GM20431 (cell line): ENCODE measurements around the gene CDH26.
"Not testable (repeated sequence)": the region's sequence is repeated elsewhere in the genome, so short reads cannot be mapped to it uniquely, and the experiment has no call there.

Source experiments
- in situ Hi-C: fragments of 300-500 bp; cut with MseI, MboI; formaldehyde crosslinking; loops from one replicate; pipeline ENCODE4 v1.15.0; 2020; ENCODE audit warnings: low sequenced_read_pairs; ENCODE audit not compliant: unreplicated experiment

CDH26 gene

DNA sequence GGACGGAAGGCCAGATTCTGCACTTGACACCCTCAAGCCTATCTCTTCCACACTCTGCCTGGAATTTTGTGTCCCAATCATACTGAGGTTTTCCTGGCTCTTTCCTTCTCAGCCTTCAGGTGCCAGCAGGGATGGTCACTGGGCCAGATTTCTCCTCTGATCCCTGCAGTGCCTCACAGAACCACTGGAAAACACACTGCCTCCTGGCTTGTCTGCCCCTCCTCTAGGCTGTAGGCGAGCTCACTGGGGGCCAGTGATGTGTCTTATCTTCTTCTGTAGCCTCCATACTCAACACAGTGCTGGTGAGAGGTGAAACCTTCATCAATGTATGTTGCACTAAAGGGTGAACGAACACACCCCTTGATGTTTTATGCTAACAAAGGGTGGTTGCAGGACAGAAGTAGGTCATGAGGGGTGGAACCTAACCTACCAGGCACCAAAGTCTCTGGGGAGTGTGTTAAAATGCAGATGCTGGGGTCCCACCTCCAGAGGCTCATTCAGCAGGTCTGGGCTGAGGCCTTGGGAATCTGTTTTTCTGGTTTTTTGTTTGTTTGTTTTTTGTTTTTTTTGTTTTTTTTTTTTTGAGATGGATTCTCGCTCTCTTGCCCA lies 80.3 kb downstream of the CDH26 start:
- in situ Hi-C loops, result no loop called here

DNA sequence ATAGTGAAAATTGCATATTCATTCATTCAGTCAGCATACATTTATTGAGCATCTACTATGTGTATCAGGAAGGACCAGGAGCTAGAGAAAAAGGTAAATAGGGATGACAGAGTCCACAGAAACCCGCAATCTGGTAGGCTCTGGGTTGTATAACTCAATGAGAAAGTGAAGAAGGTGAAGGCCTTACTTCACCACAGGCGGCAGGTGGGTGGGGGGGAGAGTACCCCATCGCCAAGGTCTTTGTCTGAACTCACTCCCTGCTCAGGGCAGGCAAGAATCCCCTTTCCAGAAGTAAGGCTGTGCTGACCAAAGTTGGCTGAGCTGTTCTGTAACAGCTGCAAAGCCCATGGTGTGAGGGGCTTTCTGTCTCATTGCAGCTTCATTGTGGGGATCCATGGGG lies 81.3 kb downstream of the CDH26 start:
- in situ Hi-C loops, result no loop called here

DNA sequence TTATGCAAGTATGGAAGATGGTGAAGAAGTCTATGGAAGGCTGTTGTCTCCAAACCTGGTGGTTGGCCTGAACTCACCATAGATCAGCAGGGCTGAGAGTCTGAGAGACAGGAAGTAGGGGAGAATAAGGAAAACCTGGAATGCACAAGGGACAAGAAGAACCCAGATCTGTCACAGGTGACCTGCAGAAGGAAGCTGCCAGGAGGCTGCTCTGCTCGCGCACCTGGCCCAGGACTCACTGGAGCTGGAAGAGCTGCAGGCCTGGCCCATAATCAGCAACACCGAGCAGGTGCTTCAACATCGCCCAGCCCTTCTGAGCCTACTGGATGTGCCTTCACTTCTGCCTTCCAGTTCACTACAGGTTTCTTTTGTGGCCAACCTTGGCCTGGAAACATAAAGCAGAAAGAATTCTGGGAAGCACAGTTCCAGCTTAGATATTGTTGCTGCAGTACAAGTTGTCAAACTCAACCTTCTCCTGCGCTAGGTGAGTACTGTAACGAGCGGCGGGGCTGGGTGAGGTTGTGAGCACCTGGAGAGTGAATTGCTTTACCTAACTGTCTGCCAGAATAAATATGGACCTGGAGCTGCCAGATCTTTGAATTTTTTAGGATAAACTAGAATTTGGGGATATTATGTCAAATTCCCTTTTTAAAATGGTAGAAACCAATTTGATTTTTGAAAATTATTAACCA lies 82.4 kb downstream of the CDH26 start:
- in situ Hi-C loops, result no loop called here

DNA sequence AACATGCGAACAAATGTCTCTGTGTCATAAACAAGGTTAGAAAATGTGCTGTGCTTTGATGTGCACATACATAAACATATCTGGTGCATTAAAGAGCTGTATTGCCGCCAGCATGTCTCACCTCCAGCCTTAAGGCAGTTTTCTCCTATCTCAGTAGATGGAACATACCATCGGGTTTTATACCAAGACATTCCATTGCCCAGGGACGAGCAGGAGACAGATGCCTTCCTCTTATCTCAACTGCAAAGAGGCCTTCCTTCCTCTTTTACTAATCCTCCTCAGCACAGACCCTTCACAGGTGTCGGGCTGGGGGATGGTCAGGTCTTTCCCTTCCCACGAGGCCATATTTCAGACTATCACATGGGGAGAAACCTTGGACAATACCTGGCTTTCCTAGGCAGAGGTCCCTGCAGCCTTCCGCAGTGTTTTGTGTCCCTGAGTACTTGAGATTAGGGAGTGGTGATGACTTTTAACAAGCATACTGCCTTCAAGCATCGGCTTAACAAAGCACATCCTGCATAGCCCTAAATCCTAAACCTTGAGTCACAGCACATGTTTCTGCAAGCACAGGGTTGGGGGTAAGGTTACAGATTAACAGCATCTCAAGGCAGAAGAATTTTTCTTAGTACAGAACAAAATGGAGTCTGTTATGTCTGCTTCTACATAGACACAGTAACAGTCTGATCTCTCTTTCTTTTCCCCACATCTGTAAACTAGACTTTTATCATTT lies 83.4 kb downstream of the CDH26 start:
- in situ Hi-C loops, result not testable (repeated sequence)

DNA sequence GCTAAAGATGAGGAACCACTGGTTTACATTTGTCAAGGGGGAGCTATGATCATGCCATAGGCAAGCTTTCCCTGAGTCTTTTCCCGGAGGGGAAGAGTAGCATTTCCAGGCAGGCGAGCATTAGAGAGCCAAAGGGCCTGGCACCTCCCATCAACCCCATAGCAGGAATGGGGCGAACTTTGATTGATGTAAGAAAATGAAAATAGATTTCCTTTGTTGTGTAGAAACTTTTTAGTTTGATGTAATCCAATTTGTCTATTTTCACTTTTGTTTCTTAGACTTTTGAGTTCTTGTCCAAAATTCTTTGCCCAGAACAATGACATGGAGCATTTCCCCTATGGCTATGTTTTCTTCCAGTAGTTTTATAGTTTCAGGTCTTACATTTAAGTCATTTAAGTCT lies 85.2 kb downstream of the CDH26 start:
- in situ Hi-C loops, result no loop called here

DNA sequence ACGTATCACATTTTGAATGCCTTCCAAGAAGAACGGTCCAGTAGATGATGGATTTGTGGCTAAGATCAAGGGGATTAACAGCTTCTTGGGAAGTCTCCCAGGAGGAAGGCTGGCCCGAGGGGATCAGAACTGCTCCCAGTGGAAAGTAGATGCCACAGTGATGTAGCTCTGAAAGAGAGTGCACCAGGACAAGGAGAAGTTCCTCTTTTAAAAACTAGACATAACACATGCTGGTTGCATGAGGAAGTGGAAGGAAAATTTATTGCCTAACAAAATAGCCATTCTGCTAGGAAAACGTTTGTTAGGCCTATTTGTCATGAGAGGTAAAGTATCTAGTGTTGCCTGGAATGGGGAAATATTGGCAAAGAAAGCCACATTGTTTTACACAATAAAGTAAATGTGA lies 87.8 kb downstream of the CDH26 start:
- in situ Hi-C loops, result no loop called here

DNA sequence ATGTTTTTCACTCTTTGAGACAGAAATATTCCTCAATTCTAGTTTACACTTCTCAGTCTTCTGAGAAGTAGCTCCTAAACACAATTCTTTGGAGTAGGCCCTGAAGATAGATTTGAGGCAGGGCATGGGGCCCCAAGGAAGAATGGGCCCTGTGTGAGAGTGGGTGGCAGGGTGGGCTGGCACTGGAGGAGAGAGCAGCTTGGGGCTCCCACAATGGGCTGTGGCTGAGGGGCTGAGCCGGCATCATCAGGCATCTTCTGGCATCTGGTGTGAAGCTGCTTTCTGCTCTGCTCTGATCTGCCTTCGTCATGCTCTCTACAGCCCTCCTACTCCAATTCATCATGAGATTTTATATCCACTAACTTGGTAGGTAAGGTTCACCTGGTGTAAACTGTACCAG lies 88.2 kb downstream of the CDH26 start:
- in situ Hi-C loops, result no loop called here

DNA sequence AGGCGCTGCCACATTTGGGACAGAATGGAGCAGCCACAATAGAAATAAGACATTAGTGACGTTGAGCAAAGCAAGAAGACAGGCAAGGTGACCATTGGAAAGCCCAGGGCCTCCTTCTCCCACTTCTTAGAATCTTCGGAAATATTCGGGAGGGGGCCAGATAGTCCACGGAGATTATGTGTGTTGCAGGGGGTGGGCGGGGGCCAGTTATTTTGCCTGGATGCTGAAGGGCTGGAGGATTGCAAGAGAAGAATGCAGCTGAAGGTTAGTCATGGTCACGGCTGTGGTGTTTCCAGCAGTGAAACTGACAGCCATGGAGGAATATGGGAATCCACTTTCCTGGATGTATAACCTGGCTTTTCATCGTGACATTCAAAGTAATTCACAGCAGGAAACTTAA lies 88.6 kb downstream of the CDH26 start:
- in situ Hi-C loops, result no loop called here

DNA sequence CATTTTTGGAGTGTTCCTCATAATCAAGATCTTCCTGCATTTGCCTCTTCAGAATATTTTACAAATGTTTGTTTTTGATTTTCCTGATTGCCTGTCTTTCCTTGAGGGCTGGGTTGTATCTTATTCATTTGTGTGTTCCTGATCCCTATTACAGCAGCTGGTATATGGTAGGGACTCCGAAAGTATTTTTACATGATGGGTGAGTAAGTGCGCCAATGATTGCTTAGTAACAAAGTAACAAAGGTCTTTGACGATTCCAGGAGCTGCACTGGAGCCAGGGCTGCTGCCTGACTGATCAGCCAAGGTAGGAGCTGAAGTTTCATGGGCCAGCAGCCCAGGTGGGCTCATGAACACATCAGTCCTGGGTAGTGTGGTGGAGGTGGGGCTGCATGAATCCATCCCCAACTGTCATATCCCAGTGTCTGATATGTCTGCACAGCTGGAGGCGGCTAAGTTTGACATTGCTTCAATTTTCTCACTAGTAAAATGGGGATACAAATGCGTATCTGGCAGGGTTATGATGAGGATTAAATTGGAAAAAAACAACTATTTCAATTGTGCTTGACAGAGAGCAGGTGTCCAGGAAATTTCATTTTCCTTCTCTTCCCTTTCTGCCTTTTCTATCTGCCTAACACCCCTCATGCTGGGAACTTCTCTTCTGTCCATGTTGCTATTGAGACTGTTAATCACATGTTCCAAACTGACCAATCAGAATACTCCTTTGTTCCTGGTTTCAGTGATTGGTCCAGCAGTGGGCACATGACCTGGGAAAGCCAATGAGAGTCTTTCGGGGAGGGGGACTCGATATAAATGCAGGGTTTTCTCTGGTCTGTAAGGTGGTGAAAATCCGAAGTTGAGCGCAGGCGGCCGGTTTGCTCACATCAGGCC lies 90.7 kb downstream of the CDH26 start:
- in situ Hi-C loops, result no loop called here

DNA sequence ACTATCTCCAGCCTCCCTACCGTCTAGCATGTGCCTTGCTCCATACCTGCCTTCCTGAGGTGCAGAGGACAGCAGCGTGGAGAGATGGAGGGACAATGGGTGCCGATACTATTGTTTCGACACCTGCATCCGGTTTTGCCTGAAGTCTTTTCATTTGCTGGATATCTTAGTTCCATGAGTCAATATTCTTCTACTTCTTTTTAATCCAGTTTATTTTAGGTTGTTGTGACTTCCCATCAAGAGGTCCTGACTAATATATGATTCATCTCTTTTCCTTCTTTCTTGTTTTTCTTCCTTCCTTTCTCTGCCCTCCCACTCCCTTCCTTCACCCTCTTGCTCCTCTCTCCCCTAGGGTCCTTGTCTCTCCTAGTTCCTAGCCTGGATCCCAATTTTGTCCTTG lies 91.4 kb downstream of the CDH26 start:
- in situ Hi-C loops, result no loop called here

DNA sequence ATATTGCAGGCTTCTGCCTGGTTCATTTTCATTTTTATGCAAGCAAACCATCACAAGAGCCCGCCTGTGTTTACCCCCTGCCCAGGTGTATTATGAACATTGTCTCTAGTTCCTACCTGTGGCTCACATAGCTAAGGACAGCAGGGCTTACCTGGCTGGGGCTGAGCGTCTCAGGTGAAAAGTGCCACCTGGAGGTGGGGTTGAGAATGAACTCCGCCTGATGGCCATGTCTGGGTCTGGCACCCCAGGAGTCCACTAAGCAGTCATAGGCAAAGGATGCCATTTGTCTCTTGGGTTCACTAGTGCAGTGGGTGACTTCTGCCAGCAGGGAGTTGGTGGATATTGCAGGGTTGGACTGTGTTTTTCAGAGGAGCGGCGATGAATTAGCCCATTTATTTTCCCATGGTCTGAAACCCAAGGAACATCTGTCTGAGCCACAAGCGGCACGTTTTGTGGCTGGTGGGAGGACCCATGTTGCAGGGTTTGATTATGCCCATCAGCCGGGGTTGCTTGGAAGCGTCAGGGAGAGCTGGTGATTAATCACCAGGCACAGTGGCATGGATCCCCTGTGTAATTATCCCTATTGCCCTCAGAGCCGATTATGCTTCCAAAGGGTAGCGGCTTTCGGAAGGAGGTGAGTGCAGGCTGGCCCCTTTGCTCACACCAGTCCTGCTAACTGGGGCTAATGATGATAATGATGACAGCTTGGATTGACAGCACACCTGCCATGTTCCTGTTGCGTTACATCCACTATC lies 92.1 kb downstream of the CDH26 start:
- in situ Hi-C loops, result loop anchor here (25.0 kb wide), 1 partner anchor 1837 kb away; no protein-coding TSS in a partner anchor

DNA sequence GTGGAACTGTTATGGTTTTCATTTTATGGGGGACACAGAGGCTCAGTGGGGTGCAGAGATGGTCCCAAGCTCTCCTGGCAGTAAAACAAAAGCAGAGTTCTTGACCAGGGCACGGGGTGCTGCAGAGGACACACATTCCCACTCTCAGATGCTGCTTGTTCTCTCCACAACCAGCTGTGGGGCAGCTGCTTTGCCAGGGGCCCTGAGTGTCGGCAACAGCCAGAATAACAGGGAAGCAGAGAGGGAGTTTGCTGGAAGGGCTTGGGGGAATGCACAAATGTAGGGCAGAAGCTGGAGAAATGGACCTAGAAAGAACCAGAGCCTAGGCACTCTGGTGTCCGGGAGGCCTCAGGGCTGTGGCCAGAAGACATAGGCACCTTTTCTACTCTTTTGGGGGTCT lies 93.7 kb downstream of the CDH26 start:
- in situ Hi-C loops, result loop anchor here (25.0 kb wide), 1 partner anchor 1835 kb away; no protein-coding TSS in a partner anchor

DNA sequence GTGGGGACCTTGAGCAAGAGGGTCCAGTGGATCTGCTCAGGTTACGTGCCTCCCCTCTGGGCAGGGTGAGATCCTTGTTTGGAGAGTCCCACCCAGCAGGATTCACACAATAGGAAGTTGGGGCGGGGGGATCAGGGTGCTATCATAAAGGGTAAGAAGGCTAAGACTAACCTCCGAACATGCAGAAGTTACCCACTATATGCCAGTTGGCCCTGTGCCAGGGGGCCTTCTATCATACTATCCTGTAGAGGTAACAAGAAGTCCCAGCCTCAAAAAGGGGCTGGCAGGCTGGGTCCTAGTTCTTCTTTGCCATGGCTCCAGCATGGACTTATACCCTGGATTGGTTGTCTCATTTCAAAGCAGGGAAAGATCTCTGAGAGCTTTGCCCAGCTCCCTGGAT lies 94.1 kb downstream of the CDH26 start:
- in situ Hi-C loops, result loop anchor here (25.0 kb wide), 1 partner anchor 1835 kb away; no protein-coding TSS in a partner anchor

DNA sequence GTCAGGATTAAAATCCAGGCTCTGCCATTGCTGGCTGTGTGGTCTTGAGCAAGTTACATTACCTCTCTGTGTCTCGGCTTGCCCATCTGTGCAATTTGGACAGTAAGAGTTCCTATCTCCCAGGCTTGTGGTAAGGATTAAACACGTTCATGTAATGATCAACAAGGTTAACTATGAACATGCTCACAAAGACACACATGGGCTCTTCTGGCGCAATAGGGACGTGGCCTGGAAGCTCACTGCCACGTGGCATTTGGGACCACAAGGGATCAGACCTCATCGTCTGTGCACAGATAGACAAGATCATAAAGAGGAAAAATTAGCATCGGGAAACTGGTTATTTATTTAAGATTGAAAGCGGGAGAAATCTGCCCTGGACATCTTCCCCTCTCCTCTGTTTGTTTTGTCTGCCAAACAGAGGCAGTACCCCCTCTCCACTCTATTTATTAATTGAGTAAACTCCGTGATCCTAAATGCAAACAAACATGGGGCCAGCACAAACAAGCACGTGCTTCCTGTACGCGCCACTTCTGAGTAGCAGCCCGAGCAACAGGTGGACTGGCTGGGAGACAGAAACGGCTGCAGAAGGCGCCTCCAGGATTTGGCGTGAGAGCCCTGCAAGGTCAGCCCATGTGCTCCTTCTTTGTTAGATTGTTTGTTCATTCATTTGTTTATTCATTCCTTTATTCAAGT lies 95.0 kb downstream of the CDH26 start:
- in situ Hi-C loops, result loop anchor here (25.0 kb wide), 1 partner anchor 1834 kb away; no protein-coding TSS in a partner anchor

DNA sequence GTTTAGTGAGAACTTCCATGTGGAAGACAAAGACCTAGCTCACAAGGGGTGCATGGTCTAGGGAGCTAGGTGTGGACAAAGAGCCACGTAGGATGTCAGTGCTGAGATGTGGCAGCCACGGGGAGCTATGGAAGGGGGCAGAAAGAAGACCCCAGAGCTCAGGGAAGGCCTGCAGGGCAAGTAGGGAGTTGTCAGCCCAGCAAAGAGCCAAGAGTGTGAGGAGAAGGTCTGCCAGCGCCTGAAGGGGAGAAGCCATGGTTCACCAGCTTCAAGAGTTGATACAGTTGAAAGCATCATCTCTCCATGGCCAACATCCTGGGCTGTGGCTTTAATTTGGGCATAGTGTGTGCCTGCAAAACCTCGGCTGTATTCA lies 95.6 kb downstream of the CDH26 start:
- in situ Hi-C loops, result loop anchor here (25.0 kb wide), 1 partner anchor 1833 kb away; no protein-coding TSS in a partner anchor

DNA sequence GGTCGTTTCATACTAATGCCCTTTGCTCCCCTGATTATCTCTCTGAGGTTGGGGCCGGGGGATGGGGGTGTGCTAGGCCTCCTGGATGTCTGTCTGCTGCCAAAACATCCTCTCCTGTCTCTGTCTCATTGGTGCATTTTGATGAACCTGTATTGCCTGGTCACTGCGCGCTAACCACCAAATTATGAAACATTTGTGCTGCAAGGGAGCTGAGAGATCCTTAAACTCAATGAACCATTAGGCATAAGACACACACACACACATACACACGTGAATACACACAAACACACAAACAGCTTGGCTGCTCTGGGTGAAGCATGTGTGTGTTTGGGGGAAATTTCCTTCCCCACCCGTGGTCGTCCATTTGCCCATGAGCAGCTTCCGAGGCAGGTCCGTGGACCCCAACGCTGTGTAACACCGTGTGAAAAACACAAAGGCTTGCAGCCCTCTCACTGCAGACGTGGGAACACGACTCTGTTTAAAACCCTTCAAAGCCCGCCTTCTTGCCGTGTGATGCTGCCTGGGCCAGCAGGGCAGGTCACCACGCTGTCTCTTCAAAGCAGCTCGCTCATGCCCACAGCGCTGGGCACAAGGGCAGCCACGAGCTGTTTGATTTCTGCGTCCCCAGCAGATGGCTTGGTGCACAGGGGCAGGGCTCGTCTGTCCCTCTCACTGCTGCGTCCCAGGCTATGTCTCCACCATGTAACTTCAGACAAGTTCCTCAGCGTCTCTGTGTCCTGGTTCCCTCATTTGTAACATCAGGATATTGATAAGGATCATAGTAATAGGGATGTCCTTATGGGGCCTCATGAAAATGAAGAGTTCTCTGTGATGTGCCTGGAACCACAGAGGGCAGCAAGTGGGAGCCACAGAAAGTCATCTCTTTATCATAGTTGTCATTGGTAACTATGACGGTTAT lies 96.8 kb downstream of the CDH26 start:
- in situ Hi-C loops, result loop anchor here (25.0 kb wide), 1 partner anchor 1832 kb away; no protein-coding TSS in a partner anchor

DNA sequence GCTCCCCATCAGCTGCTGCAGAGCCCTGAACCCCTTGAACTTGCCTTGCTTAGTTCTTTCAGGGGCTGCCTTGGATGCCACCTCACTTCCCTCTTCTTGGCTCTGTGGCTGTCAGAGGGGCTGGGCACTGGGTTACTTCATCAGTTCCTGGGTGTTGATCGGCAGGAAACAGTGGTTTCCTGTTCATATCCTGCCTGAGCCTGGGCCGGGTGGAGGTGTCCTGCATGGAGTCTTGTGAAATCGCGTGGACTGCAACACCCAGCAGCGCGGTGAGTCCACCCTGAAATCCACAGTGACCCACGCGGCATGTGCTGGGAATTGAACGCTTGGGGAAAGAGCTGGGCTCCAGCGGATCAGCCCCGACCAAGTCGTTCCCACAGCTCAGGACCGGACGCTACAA lies 97.5 kb downstream of the CDH26 start:
- in situ Hi-C loops, result loop anchor here (25.0 kb wide), 1 partner anchor 1832 kb away; no protein-coding TSS in a partner anchor
